Right renal pelvis (tissue), 4 donors: ENCODE measurements around the gene AP5B1. TPM values are rescaled to one million over a fixed set of nuclear protein-coding genes. Genes with fewer than 3 reads are reported as not detected.

Experiments
- DNase-seq, 4 donors: peaks; one replicate each; pipeline ENCODE4 v3.0.0-alpha.2; 2013; ENCODE audit warnings: low read depth in 4 of 4, low spot score in 3 of 4, missing footprints in 1 of 4
- polyA plus RNA-seq, 4 donors: library from polyadenylated mRNA; unstranded; fragments of 120-200 nt; gene quantifications; one replicate each; pipeline ENCODE4 v1.2.1, GENCODE V29; 2013; ENCODE audit not compliant: insufficient read length in 4 of 4

AP5B1 gene
- polyA plus RNA-seq, 4 donors: 6.0 to 9.5 (median 6.4) TPM

DNA sequence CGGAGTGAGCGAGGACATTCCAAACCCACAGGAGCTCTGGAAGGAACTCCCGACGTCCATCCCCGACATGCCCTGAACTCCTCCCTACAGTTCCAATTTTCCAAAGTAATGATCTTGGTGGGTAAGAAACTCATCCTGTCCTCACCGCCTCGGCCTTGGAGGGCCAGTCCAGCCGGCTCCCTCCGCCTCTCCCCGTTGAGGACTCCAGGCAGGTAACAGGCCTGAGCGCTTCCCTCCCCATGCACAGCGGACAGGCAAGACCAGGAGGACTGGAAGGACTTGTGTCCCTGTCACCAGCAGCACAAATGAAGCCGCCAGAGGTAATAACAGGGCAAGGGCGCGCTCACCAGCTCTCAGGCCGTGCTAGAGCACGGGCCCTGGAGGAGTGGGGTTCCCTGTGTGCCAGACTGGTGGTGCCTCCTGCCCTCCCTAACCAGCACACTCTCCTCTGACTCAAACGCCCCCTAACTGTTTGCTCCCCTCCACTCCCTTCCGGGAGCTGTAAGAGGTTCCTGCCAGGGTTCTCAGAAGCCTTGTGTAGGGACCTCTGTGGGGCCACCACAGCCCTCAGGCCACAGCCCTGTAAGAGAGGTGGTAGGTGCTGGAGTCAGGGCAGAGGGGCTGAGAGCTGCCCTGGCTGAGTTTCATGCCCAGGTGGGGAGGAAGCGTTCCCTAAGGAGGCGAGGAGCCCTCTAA lies 23.2 kb upstream of the AP5B1 start:
- DNase-seq: no peak

DNA sequence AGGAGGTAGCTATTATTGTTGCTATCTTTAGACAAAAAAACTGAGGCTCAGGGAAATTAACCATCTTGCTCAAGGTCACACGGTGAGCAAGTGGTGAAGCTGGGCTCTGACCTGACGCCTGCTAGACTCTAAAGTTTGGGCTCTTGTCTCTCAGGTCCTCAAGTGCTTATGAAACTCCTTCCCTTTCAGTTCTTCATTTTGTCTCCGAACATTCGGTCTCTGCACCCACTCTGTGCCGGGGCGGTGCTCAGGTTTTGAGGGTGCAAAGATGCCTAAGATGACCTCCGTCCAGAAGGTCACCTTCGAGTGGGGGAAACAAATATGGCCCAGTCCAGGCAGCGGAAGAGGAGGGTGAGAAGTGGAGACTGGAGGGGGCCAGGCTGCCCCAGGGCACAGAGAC lies 22.1 kb upstream of the AP5B1 start:
- no peak for DNase-seq

DNA sequence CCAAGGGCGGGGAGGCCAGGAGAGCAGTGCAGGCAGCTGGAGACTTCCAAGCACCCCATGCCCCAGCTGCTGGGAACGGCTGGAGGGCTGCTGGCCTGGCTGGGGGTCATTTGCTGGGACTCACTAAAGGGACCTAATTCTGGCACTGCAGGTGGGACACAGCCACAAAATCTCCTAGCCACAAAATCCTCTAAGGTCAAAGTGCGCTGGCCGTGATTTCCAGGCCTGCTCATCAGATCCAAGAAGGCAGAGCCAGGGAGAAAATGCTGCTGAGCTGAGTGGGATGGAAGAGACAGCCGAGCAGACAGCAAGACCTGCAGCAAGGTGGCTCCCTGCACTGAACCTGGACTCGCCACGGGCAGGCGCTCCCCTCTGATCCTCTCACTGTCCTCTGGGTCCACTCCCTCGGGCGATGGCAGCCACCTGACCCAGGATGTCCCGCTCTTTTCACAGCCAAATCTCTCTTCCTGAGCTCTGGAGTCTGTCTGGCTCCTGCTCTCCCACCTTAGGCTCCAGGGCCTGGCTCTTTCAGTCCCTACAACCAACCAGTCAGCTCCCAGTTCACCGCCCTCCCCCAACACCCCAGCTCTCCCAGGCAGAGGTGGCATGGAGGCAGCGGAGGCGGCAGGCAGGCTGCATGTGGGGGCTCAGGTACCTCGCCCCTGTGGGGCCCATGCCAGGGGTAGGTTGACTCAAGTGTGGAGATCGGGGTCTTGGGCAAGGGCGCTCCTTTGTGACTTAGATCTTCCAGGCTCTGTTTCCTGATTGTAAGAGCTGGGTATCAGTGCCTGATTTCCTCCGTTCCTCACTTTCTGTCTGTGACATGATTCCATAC lies 20.6 kb upstream of the AP5B1 start:
- DNase-seq: no peak

DNA sequence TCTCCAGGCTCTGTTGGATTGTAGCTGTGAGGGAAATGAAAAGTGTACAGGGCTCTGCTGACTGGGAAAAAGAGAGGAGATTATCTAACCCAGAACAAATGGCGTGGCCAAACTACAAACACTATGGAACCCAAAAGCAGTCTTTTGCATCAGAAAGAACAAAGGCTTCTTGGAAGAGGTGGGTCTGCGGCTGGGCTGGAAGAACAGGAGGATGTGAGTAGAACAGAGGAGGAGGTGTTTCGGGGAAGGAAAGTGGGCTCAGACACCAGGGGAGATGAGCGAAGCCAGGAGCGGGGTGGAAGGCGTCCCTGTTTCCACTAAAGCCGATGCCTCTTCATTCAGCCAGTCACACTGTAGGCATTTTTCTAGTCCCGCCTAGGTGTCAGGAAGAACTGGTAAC lies 18.1 kb upstream of the AP5B1 start:
- no peak for DNase-seq

DNA sequence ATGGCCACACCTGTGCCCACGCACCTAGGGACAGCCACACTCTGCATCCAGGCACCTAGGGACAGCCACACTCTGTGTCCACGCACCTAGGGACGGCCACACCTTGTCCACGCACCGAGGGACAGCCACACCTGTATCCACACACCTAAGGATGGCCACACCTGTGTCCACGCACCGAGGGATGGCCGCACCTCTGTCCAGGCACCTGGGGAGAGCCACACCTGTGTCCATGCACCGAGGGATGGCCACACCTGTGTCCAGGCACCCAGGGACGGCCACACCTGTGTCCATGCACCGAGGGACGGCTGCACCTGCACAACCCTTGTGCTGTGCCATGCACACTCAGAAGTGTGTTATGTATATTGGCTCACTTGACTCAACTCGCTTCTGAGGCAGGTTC lies 16.9 kb upstream of the AP5B1 start:
- DNase-seq: no peak

DNA sequence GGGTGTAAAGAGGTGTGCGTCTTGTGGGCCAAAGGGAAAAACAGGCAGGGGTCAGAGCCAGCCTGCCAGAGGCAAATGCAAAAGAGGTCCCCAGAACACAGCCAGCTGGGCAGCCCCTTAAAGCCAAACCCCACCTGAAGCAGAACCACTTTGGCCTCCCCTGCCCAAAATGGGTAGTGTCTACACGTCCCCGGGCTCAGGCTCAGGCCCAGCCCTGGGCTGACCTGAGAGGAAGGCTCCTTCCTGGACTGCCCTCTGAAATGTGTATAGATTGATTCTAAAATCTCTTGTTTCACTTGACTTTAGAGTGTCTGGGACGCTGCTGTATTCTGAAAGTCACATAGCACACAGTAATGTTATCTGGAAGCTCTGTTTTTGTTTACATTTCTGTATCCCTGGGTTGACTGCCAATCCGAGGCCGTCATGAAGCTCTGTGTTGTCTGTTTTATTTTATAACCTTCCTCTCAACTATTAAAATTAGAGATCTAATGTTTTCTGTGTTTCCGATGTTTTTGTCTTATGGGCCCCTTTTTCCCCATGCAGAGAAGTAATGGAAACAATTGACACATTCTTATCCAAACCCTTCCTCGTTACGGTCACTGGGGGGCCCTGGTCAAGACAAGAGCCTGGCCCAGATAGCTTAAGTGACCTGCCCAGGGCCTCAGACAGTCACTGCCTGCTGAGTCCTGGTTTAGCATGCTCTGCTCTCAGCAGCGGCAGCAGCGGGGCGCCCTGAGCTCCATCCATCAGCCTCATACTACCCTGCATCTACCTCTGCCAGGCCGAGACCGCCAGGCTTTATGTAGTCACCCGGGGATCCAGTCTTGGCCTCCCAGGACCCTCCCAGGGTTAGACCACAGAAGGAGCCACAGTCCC lies 16.2 kb upstream of the AP5B1 start:
- DNase-seq: no peak

DNA sequence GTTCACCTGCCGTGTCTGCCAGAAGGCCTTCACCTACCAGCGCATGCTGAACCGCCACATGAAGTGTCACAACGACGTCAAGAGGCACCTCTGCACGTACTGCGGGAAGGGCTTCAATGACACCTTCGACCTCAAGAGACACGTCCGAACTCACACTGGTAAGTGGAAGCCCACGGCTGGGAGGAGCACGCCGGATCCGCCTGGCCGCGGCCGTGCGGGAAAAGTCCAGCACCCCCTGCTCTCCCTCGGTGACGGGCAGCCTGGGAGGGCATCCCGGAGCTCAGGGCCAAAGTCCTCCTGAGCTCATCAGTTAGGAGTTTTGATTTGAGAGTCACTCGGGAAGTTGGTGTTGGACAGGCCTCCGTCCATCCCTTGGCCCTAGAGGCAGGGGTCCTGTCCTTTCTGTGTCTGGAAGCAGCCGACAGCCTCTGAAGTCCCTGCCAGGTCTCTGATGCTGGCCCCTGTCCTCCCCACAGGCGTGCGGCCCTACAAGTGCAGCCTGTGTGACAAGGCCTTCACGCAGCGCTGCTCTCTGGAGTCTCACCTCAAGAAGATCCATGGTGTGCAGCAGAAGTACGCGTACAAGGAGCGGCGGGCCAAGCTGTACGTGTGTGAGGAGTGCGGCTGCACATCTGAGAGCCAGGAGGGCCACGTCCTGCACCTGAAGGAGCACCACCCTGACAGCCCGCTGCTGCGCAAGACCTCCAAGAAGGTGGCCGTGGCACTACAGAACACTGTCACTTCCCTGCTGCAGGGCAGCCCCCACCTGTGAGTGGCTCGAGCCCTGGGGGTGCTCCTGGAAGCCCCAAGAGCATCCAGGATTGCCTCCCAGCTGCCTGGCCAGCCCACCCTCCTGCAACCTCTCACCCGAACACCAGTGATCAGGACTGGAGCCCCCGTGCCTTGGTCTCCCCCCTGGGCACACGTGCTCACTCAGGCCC lies 14.1 kb upstream of the AP5B1 start:
- DNase-seq: no peak

DNA sequence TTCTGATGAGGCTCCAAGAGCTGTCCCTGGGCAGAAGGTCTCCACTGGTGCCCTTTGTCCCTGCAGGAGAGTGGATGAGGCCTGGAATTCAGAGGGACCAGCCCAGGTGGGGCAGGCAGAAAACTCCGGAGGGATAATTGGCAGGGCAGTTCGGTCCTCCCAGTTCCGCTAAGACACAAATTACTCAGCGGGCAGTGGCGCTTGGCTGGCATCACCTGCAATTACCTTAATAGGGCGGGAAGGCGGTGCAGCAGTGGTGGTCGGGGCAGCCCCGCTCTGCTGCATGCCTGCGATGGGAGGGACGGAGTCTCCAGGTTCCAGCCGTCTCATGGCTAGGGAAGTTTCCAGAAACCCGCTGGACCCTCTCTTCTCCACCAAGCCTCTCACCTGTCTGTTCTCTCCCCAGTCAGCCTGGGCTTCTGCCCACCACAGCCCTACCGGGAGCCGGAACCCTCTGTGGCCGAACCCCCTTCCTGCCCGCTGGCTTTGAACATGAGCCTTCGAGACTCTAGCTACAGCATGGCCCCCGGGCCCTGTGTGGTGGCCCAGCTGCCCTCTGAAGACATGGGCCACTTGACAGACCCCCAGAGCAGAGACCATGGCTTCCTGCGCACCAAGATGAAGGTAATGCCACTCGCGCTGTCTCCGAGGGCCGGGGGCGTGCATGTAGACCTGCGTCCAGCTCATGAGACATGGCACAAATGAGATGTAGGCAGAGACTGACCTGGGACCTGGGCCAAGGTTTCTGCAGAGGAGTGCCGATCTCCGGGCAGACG lies 13.0 kb upstream of the AP5B1 start:
- DNase-seq: no peak

DNA sequence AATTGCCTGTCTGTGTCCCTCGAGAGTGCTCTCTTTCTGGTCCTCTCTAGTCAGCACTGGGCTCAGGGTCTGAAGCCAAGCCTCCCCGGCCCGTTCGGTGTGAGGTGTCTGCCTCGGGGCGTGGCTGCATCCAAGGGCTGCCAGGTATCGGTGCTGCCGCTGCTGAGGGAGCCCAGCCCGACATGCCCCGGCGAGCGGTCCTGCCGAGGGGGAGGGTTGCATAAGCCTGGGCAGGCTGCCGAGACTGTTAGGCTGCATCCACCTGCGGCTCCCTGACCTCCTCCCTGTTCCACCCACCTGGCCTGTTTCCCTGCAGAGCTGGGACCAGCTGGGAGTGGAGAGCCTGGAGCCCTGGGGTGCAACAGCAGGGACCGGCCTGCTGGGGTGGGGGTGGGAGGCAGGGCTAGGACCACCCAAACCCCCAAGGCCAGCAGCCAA lies 12.4 kb upstream of the AP5B1 start:
- DNase-seq: no peak

DNA sequence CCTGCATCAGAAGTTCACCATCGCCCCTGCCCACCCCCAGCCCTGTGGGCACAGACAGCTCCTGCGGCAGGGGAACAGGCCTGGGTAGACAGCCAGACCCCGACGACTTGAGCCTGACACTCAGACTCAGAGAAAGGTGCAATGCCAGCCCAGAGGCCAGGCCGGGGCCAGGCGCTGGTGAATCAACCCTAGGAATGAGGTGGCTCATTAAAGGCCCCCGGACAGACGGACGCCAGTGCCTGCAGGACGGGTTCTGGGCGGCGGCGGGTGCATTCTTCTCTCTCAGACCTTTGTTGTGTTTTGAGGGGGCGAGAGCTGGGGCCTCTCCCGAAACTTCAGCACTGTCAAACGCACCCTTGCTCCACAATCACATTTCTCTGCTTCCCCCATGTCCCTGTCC lies 11.7 kb upstream of the AP5B1 start:
- DNase-seq: no peak

DNA sequence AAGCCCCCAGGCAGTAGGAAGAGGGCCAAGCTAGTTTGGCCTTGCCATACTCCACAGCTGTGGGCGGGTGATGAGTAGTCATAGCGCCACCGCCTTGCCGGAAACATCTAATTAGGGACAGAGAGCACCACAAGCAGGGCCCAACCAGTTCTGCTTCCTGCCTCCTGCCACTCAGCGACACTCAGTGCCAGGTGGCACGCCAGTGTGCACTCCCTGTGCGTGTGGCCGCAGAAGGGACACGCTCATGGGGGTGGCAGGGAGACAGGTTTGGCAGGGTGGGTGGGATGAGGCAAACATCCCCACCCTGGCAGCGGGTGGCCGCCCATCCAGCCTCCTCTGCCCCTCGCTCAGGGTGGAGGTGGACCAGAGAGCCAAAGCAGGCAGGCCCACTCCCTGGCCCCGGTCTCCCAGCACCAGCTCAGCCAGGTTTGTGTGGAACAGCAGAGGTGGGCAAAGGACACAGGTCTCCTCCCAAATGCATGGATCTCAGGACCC lies 11.0 kb upstream of the AP5B1 start:
- no peak for DNase-seq

DNA sequence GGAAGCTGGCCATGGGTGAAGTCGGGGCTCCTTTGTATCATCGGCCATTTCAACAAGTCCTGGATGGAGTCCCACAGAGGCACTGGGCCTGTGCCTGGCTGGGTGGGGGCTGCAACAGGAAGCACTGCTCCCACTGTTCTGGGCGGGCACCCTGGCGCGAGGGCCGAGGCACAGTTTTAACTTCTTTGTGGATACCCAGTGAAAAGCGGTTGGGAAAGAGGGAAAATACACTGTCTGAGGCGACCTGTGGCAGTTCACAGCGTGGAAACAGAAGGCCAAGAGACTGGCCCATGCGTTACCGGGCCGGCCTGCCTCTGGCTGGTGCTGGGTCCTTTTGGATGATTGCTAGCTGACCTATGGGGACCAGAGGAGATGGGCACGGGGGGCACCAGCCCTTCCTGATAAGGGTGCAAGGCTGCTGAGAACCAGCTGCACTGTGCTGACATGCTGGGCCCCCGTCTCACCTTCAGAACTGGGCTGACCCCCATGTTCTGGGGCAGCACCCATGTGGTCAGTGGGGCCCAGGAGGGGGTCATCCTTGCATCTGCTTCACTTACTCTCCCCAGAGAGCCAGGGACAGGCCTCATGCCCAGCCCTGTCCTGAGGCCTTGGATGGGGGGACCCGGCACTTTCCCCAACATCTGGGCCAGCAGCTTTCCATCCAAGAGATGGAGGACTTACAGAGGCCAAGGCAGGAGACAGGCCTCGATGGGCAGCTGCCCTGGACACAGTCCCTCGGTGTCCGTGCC lies 10.3 kb upstream of the AP5B1 start:
- no peak for DNase-seq

DNA sequence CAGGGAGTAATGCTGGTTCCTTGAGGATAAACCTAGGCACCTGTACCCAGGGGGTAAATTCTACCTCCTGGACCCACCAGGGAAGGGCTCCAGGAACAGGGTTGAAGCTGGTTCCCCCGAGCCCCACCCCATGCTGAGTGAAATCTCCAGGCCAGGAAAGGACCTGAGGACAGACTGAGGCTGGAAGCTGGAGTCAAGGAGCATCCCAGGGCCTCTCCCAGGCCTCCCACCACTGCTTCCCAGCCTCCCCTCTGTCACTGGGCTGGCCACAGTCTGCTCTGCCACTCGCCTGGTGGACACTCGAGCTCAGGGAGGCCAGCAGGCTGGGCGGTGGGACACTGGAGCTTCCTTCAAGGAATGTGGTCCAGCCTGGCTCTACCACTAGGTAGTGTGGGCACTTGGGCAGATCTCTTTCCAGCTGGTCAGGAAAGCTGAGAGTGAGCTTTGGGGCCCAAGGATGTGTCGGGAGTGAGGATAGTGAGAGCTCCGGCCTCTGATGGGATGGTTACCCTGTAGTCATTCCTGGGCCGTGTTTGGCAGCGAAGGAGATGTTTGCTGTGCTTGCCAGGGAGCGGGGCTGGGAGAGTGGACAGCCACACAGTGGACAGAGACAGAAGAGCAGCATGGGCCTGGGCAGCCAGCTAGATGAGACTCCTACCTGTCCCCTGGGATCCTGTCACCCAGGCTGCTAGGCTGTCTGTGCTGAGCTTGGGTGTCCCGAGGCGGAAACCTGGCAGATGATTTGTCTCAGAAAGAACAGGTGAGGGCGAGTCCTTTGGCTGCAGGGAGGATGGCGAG lies 9.5 kb upstream of the AP5B1 start:
- no peak for DNase-seq

DNA sequence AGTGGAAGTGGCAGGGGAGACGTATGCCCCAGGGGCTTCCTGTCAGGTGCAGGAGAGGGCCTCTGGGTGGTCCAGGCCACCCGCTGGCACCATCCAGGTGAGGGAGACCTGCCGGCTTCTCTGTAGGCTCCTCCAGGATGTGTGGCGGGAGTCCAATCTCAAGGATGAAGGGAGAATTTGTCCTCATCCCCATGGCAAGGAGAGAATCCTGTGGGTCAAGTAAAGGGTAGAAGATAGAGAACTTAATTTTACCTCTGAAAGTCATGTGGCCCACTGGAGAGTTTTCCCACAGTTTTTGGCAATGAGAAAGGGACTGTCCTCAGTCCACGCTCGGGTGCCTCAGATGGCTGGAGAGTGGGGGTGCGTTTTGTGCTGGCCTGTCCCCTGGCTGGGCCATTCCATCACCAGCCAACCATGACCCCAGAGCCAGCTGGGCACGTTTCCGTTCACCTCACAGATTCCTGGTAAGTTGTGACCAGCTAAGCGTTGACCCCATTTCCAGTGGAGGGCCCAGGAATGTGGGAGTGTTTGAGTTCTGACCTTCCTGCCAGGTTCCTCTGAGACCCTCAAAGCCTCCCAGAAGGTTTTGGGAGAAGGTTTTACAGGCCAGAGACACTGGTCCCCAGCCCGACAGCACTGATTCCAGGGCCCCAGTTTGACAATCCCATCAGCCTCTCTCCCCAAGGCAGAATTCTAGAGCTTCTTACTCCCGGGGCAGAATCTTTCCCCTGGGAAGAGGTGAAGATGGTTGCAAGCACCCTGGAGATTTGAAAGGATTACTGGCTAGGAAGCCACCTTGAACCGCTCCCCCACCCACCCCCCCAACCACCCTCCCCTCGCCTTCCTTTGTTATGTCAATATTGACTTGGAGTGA lies 8.7 kb upstream of the AP5B1 start:
- DNase-seq: no peak

DNA sequence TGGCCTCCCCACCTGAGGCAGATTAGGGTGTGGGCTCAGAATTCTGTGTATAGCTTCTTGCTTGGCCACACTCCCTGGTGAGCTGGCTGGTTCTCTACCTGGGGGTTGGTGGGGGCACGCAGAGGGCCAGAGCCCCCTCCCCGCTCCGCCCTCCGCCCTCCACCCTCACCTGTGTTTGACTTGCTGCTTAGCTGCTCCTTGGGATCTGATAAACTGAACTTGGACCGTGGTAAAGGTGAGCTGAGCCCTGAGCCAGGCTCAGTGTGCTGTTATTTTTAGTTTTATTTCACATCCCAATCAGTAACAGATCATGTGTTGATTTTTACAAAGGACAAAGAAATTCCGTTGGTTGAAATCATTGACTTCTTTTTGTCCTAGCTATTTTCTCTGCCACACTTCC lies 8.0 kb upstream of the AP5B1 start:
- no peak for DNase-seq
